ENCODE measurements around the gene DRD1.

The DRD1 gene

GRCh38 chr5:175444060-175444904 is at the start of gene DRD1:
TSS of gene DRD1 (minus strand) at chr5:175444182. CDS start at chr5:175443099, 1,083 bp downstream.
- no peak for FAIRE-seq

GRCh38 chr5:175493726-175494125 is 49.7 kb upstream of the DRD1 start:
- FAIRE-seq = no peak

- no peak for FAIRE-seq
These were observed 49.3 kb upstream of the DRD1 start for GRCh38 chr5:175493260-175493659.

GRCh38 chr5:175491223-175491622 is 47.2 kb upstream of the DRD1 start:
- no peak for FAIRE-seq

- no peak for FAIRE-seq
These were observed 45.9 kb upstream of the DRD1 start for GRCh38 chr5:175489693-175490443.

- FAIRE-seq = no peak
These were observed 43.7 kb upstream of the DRD1 start for GRCh38 chr5:175487514-175488222.

- FAIRE-seq = no peak
These were observed 41.6 kb upstream of the DRD1 start for GRCh38 chr5:175485631-175486030.

GRCh38 chr5:175484829-175485228 is 40.8 kb upstream of the DRD1 start:
- no peak for FAIRE-seq

- FAIRE-seq = no peak
These were observed 40.3 kb upstream of the DRD1 start for GRCh38 chr5:175484322-175484721.

GRCh38 chr5:175483337-175483736 is 39.4 kb upstream of the DRD1 start:
- no peak for FAIRE-seq

GRCh38 chr5:175479125-175479881 is 35.3 kb upstream of the DRD1 start:
- no peak for FAIRE-seq

- FAIRE-seq = no peak
These were observed 34.6 kb upstream of the DRD1 start, which contains the start of gene SFXN1 for GRCh38 chr5:175478384-175479124. TSS of gene SFXN1 (plus strand) at chr5:175478560. CDS start at chr5:175492104, 13,544 bp downstream.

- no peak for FAIRE-seq
These were observed 34.0 kb upstream of the DRD1 start for GRCh38 chr5:175478008-175478383.

- FAIRE-seq = no peak
These were observed 33.5 kb upstream of the DRD1 start for GRCh38 chr5:175477440-175477839.

- no peak for FAIRE-seq
These were observed 31.3 kb upstream of the DRD1 start for GRCh38 chr5:175475248-175475647.

GRCh38 chr5:175472378-175472777 is 28.4 kb upstream of the DRD1 start:
- no peak for FAIRE-seq

- FAIRE-seq = no peak
These were observed 27.6 kb upstream of the DRD1 start for GRCh38 chr5:175471628-175472027.

GRCh38 chr5:175471196-175471595 is 27.2 kb upstream of the DRD1 start:
- no peak for FAIRE-seq

- FAIRE-seq = no peak
These were observed 26.8 kb upstream of the DRD1 start for GRCh38 chr5:175470781-175471180.

GRCh38 chr5:175469916-175470315 is 25.9 kb upstream of the DRD1 start:
- FAIRE-seq = no peak

- no peak for FAIRE-seq
These were observed 24.9 kb upstream of the DRD1 start for GRCh38 chr5:175468892-175469291.

Data from colon (tissue), 2 donors.